ENCODE results near the gene KDM6A. TPM values are rescaled to one million over a fixed set of nuclear protein-coding genes. Genes with fewer than 3 reads are reported as not detected.

Gene KDM6A
- total and polyA plus RNA-seq, 2 of the 13 experiments (the other 11 are each of a cell fraction or from before 2014, with no cell fraction given), result 16.7 to 18.2 TPM

- WGBS (ENCODE audit: low lambda C conversion rate), result 28% methylated on average over 14 of the region's 16 CpGs
- no peak overlapping the region for H2AFZ ChIP-seq (ENCODE audit: low read length)
- H3K4me1 ChIP-seq (ENCODE audit: insufficient read depth, low read length), result no peaks in the 10 kb centered on the region; the same call in 1 of the 2 replicates
- in situ Hi-C loops (cut with HindIII; ENCODE audit: extremely low pct_ligation_motif_present, low pct_unique_long_range_greater_than_20kb) (no loop called here), intact Hi-C loops (cut with micrococcal nuclease; ENCODE audit: unreplicated experiment) (loop anchor here (5.0 to 10.0 kb wide), 2 partner anchors 74 to 329 kb away; partner anchors contain the start of gene FUNDC1)
- no peak for DNase-seq (ENCODE audit: low spot score)
- H3K27ac ChIP-seq (ENCODE audit: extremely low read length, insufficient read depth, low read length), result peak overlapping the region; percentile 94
- ChIA-PET CTCF (ENCODE audit: low intra/inter-chr PET ratio, low total read pairs) (no interaction called here), POLR2A (no interaction called here)
- peak; percentile 75 for FAIRE-seq
- BruUV-seq (replicated peaks), result no TSS peak
- peak overlapping the region; percentile 89 for H3K9ac ChIP-seq (ENCODE audit: insufficient read depth, low read depth, low read length)
- 0 out of 2 replicates have a peak, but pooled peaks cover 10% of the 10 kb centered on the region for H4K20me1 ChIP-seq (ENCODE audit: insufficient read depth, low read length)
- ATAC-seq, result no peak
- H3K79me2 ChIP-seq (ENCODE audit: insufficient read depth, low read length), result peaks cover 34% of the 10 kb centered on the region
- peak overlapping the region; percentile 74 for H3K4me2 ChIP-seq (ENCODE audit: low read depth, low read length)
- peak overlapping the region; percentile 72 to 79 (median 75); a peak in 5 of 6 replicates for H3K4me3 ChIP-seq (replicated peaks in 1 of 3; ENCODE audit: insufficient read depth in 1 of 3, low read depth in 2 of 3, low read length in 3 of 3)
- H3K9me3 ChIP-seq (ENCODE audit: low read length), result no peaks in the 10 kb centered on the region
- H3K36me3 ChIP-seq (replicated peaks in 1 of 2; ENCODE audit: control insufficient read depth in 1 of 2, insufficient read depth in 2 of 2, low read length in 2 of 2), result no peaks in the 10 kb centered on the region
- no peaks in the 10 kb centered on the region; a peak in 1 of 5 replicates for H3K27me3 ChIP-seq (ENCODE audit: control insufficient read depth in 1 of 2, insufficient read depth in 2 of 2, low read length in 2 of 2)
- no peak for TF ChIP-seq KDM5B (CRISPR knock-in tag; IDR thresholded peaks at IDR 0.05; ENCODE audit: borderline replicate concordance)
- TF ChIP-seq ZNF446 (CRISPR knock-in tag; IDR thresholded peaks at IDR 0.05), result no peak
- TF ChIP-seq ZHX1 (CRISPR knock-in tag; IDR thresholded peaks at IDR 0.05; ENCODE audit: low read depth), result no peak
- no peak for TF ChIP-seq ZBTB49 (CRISPR knock-in tag; IDR thresholded peaks at IDR 0.05; ENCODE audit: borderline replicate concordance)
- no peak for TF ChIP-seq SNRNP70 (IDR thresholded peaks at IDR 0.05; ENCODE audit: low read depth, low read length)
- no peak for TF ChIP-seq PREB (CRISPR knock-in tag; IDR thresholded peaks at IDR 0.05)
- 0 out of 2 replicates have a peak, but pooled peaks have one; percentile 35 for TF ChIP-seq ZNF646 (CRISPR knock-in tag; IDR thresholded peaks at IDR 0.05)
- no peak for TF ChIP-seq ZNF546 (CRISPR knock-in tag; conservative IDR thresholded peaks at IDR 0.05)
- no peak for TF ChIP-seq ZNF775 (CRISPR knock-in tag; IDR thresholded peaks at IDR 0.05; ENCODE audit: borderline replicate concordance)
These were observed 1.8 kb upstream of the KDM6A start for GRCh38 chrX:44871114-44871645.
